Upper lobe of left lung (tissue), 4 donors: Measurements from ENCODE around the gene LILRB3.

Source experiments
- CTCF ChIP-seq, 6 experiments: fragments of 450-650 bp in 4 of 6; fragments of 200-600 bp in 2 of 6; sonication (generic) in 2 of 6; IDR thresholded peaks; one replicate each; pipeline ENCODE4 v1.5.1; 2016 to 2019; ENCODE audit warnings: antibody characterized with exemption in 6 of 6
- POLR2A ChIP-seq, 4 donors: fragments of 450-650 bp; IDR thresholded peaks; one replicate each; pipeline ENCODE4 v1.5.1; 2016 to 2017; ENCODE audit warnings: antibody characterized with exemption in 4 of 4, mild to moderate bottlenecking in 2 of 4
- POLR2AphosphoS5 ChIP-seq, 2 donors: sonication (generic); formaldehyde crosslinking; IDR thresholded peaks; one replicate each; pipeline ENCODE4 v1.5.1; 2017; ENCODE audit warnings: antibody characterized with exemption in 2 of 2

GRCh38 chr19:54186934-54187381, 35.8 kb downstream of the LILRB3 start:
- no peak for TF ChIP-seq CTCF (IDR thresholded peaks at IDR 0.05)
- no peak for TF ChIP-seq POLR2AphosphoS5 (IDR thresholded peaks at IDR 0.05)
- TF ChIP-seq POLR2A (IDR thresholded peaks at IDR 0.05): no peak
